Peyer's patch (tissue), 4 donors: ENCODE results near the gene AASDH. TPM values are rescaled to one million over a fixed set of nuclear protein-coding genes. Genes with fewer than 3 reads are reported as not detected.
A peak's percentile ranks its signal among the peaks of the same experiment; 100 is the strongest.

ENCODE experiments used
- DNase-seq, 3 donors: peaks; one replicate each; pipeline ENCODE4 v3.0.0-alpha.2; 2017 to 2019
- H3K27ac ChIP-seq, 4 donors: fragments of 200-600 bp; sonication (generic); one replicate each; pipeline ENCODE4 v1.5.1; 2016 to 2019
- H3K27me3 ChIP-seq, 2 donors: fragments of 200-600 bp; sonication (generic); one replicate each; pipeline ENCODE4 v1.5.1; 2019
- H3K36me3 ChIP-seq, 3 donors: fragments of 200-600 bp; sonication (generic); one replicate each; pipeline ENCODE4 v1.5.1; 2016 to 2019
- H3K4me1 ChIP-seq, 4 donors: fragments of 200-600 bp; sonication (generic); one replicate each; pipeline ENCODE4 v1.5.1; 2016 to 2019
- H3K4me3 ChIP-seq, 4 donors: fragments of 200-600 bp; sonication (generic); 1 replicate in 3 of 4; 2 replicates in 1 of 4; pipeline ENCODE4 v1.5.1; 2016 to 2019; ENCODE audit warnings: mild to moderate bottlenecking in 1 of 4
- H3K9me3 ChIP-seq, 4 donors: fragments of 200-600 bp; sonication (generic); one replicate each; pipeline ENCODE4 v1.5.1; 2016 to 2019; ENCODE audit warnings: mild to moderate bottlenecking in 1 of 4
- CTCF ChIP-seq, 6 experiments: fragments of 450-650 bp in 4 of 6; fragments of 200-600 bp in 2 of 6; sonication (generic) in 1 of 6; IDR thresholded peaks; one replicate each; pipeline ENCODE4 v1.5.1; 2017 to 2019; ENCODE audit warnings: antibody characterized with exemption in 6 of 6, mild to moderate bottlenecking in 3 of 6, moderate library complexity in 1 of 6
- POLR2A ChIP-seq, 2 donors: fragments of 450-650 bp; IDR thresholded peaks; one replicate each; pipeline ENCODE4 v1.5.1; 2017; ENCODE audit warnings: antibody characterized with exemption in 2 of 2, mild to moderate bottlenecking in 2 of 2, moderate library complexity in 2 of 2
- total RNA-seq, 4 donors: library from RNA; depleted of rRNA; stranded (reverse); fragments of >200 nt; gene quantifications; one replicate each; pipeline ENCODE4 v1.1.0, GENCODE V29; 2016

The AASDH gene
- total RNA-seq, 4 donors from 2014 or later = 7.2 to 9.9 (median 9.6) TPM

DNA sequence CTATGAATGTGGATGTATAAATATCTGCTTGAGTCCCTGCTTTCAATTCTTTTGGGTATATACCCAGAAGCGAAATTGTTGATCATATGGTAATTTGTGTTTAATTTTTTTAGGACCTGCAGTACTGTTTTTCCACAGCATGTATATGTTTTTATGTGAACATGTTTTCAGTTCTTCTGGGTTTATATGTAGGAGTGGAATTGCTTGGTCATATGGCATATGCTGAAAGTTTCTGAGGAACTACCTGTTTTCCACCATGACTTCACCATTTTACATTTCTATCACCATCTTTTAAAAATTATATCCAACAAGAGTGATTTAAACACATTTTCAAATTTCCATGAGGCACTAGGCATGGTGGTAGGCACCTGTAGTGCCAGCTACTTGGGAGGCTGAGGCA, 39.9 kb upstream of the AASDH start:
- H3K27me3 ChIP-seq = no peaks in the 10 kb centered on the region
- no peaks in the 10 kb centered on the region for H3K9me3 ChIP-seq
- TF ChIP-seq POLR2A (IDR thresholded peaks at IDR 0.05) (no peak), CTCF (IDR thresholded peaks at IDR 0.05) (no peak)

DNA sequence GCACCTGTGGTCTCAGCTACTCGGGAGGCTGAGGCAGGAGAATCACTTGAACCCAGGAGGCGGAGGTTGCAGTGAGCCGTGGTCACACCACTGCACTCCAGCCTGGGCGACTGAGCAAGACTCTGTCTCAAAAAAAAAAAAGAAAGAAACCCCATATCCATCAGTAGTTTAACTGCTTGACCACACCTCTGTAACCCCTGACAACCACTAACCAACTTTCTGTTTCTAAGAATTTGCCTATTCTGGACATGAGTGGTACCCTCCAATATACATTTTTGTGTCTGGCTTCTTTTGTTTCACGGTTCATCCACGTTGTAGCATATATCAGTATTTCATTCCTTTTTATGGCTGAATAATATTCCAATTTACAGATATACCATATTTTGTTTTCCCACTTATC, 39.0 kb upstream of the AASDH start:
- no peaks in the 10 kb centered on the region for H3K4me1 ChIP-seq

More for the DNA sequence above, 39.9 kb upstream of the AASDH start:
- Histone ChIP-seq H3K4me3 (no peak overlapping the region), H3K36me3 (no peaks in the 10 kb centered on the region), H3K27ac (no peak overlapping the region), H3K4me1 (no peaks in the 10 kb centered on the region)
- no peak for DNase-seq

DNA sequence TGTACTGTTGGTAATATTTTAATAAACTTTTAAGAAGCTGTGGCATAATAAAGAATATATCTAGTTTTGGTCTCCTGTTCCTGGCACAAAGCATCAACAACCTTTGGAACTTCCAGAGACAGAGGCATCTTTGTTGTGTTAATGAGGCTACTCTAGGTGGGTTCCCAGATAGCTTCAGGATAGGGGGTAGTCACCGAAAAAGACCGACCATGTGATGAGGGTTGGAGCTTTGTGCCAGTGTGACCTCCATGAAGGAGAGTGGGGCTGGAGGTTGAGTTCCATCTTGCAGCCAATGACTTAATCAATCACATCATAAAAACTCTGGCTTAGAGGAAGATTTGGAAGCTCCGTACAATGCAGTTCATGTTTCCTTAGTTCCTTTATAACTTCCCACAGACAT, 38.2 kb upstream of the AASDH start:
- Histone ChIP-seq H3K36me3 (no peaks in the 10 kb centered on the region), H3K4me1 (no peaks in the 10 kb centered on the region), H3K9me3 (no peaks in the 10 kb centered on the region), H3K27me3 (no peaks in the 10 kb centered on the region), H3K27ac (no peak overlapping the region), H3K4me3 (no peak overlapping the region)
- no peak for TF ChIP-seq POLR2A (IDR thresholded peaks at IDR 0.05)
- no peak for TF ChIP-seq CTCF (IDR thresholded peaks at IDR 0.05)
- DNase-seq = no peak

More for the DNA sequence above, 39.0 kb upstream of the AASDH start:
- TF ChIP-seq CTCF (IDR thresholded peaks at IDR 0.05) = no peak
- no peak for TF ChIP-seq POLR2A (IDR thresholded peaks at IDR 0.05)
- Histone ChIP-seq H3K27ac (no peak overlapping the region), H3K36me3 (no peaks in the 10 kb centered on the region), H3K4me3 (no peak overlapping the region), H3K27me3 (no peaks in the 10 kb centered on the region), H3K9me3 (no peaks in the 10 kb centered on the region)
- DNase-seq = no peak

GRCh38 chr4:56424697-56425514, 37.6 kb upstream of the AASDH start:
- Histone ChIP-seq H3K4me3 (no peak overlapping the region), H3K36me3 (no peaks in the 10 kb centered on the region), H3K27ac (no peak overlapping the region), H3K4me1 (no peaks in the 10 kb centered on the region), H3K27me3 (no peaks in the 10 kb centered on the region), H3K9me3 (no peaks in the 10 kb centered on the region)
- TF ChIP-seq CTCF (IDR thresholded peaks at IDR 0.05) (peak; percentile 37 to 76 (median 64)), POLR2A (IDR thresholded peaks at IDR 0.05) (no peak)
- DNase-seq = peak in 2 of 3 donors; percentile 44 to 69

GRCh38 chr4:56424176-56424575, 36.9 kb upstream of the AASDH start:
- Histone ChIP-seq H3K9me3 (no peaks in the 10 kb centered on the region), H3K36me3 (no peaks in the 10 kb centered on the region), H3K27ac (no peak overlapping the region), H3K27me3 (no peaks in the 10 kb centered on the region), H3K4me1 (no peaks in the 10 kb centered on the region), H3K4me3 (no peak overlapping the region)
- TF ChIP-seq POLR2A (IDR thresholded peaks at IDR 0.05) = no peak
- TF ChIP-seq CTCF (IDR thresholded peaks at IDR 0.05) = no peak
- no peak for DNase-seq
